GM12878 (cell line): ENCODE results near the gene HSPA2. TPM values are rescaled to one million over a fixed set of nuclear protein-coding genes. Genes with fewer than 3 reads are reported as not detected.
"Not testable (repeated sequence)": the region's sequence is repeated elsewhere in the genome, so short reads cannot be mapped to it uniquely, and the experiment has no call there.

Experiments used
- ATAC-seq: fragments of 200-7000 bp; cut with Tn5 transposase; 3 replicates; pipeline ENCODE4 v1.9.1; 2020; ENCODE audit warnings: mild to moderate bottlenecking, moderate library complexity
- BruUV-seq: library from RNA; stranded (reverse); fragments of 400-500 nt; replicated peaks from 2 replicates; lab custom pipeline; 2021; lab: Mats Ljungman, UMichigan
- CTCF ChIA-PET: fragments of 300-600 bp; sonication (Branson Sonifier 250); formaldehyde crosslinking; extraction: SDS; loops from one replicate; lab custom pipeline; 2021; ENCODE audit warnings: inconsistent platforms; lab: Yijun Ruan, JAX
- POLR2A ChIA-PET: fragments of 350-600 bp; formaldehyde crosslinking; extraction: SDS; loops from one replicate; lab custom pipeline; 2021; ENCODE audit warnings: inconsistent platforms; lab: Charles Lee
- RAD21 ChIA-PET: fragments of 300-600 bp; sonication (Branson Sonifier 250); formaldehyde crosslinking; loops from one replicate; lab custom pipeline; 2023; ENCODE audit warnings: antibody characterized with exemption; ENCODE audit not compliant: unreplicated experiment; lab: Charles Lee
- SMC1A ChIA-PET: fragments of 300-600 bp; sonication (Branson Sonifier 250); formaldehyde crosslinking; loops from one replicate; lab custom pipeline; 2023; ENCODE audit not compliant: unreplicated experiment, uncharacterized antibody; lab: Charles Lee
- DNase-seq: peaks from one replicate; pipeline ENCODE4 v3.0.0-alpha.2; 2011; ENCODE audit warnings: low read depth, low spot score
- FAIRE-seq: peaks from 3 replicates; lab custom pipeline; 2011; peaks lifted over from hg19 to GRCh38; lab: Jason Lieb, UNC
- H2AFZ ChIP-seq: 2 replicates; pipeline ENCODE4 v1.6.0; 2011; ENCODE audit warnings: low read depth, low read length, control low read depth; ENCODE audit not compliant: control insufficient read depth
- H3K27ac ChIP-seq: 2 replicates; pipeline ENCODE4 v1.5.1; 2011; ENCODE audit warnings: control low read depth; ENCODE audit not compliant: control insufficient read depth, insufficient read depth
- H3K27me3 ChIP-seq, 2 experiments: replicated peaks in 1 of 2; 2 replicates each; pipeline versions ENCODE4 v1.6.0 to v1.6.1; 2011; ENCODE audit warnings: low read length in 1 of 2; ENCODE audit not compliant: control insufficient read depth in 2 of 2, insufficient read depth in 2 of 2
- H3K36me3 ChIP-seq, 2 experiments: 2 replicates each; pipeline ENCODE4 v1.5.1; 2011; ENCODE audit warnings: low read length in 1 of 2; ENCODE audit not compliant: control insufficient read depth in 2 of 2, insufficient read depth in 2 of 2
- H3K4me1 ChIP-seq: 2 replicates; pipeline ENCODE4 v1.6.1; 2011; ENCODE audit warnings: mild to moderate bottlenecking, low read length, moderate library complexity, mixed read lengths; ENCODE audit not compliant: control insufficient read depth, insufficient read depth
- H3K4me2 ChIP-seq: 2 replicates; pipeline ENCODE4 v1.6.0; 2011; ENCODE audit warnings: control low read depth; ENCODE audit not compliant: control insufficient read depth, insufficient read depth
- H3K4me3 ChIP-seq: fragments of 200-600 bp; sonication (generic); 2 replicates; pipeline ENCODE4 v1.5.1; 2016
- H3K79me2 ChIP-seq: 2 replicates; pipeline ENCODE4 v1.6.0; 2011; ENCODE audit warnings: low read length; ENCODE audit not compliant: control insufficient read depth, insufficient read depth
- H3K9ac ChIP-seq: 2 replicates; pipeline ENCODE4 v1.8.0; 2011; ENCODE audit warnings: low read length, control low read depth, mixed read lengths; ENCODE audit not compliant: control insufficient read depth, insufficient read depth
- H3K9me3 ChIP-seq: replicated peaks from 3 replicates; pipeline ENCODE4 v1.5.1; 2011; ENCODE audit warnings: mild to moderate bottlenecking, low read length; ENCODE audit not compliant: control insufficient read depth, insufficient read depth
- H4K20me1 ChIP-seq: 2 replicates; pipeline ENCODE4 v1.6.0; 2011; ENCODE audit not compliant: control insufficient read depth, insufficient read depth
- ATF7 ChIP-seq: fragments of 450-650 bp; IDR thresholded peaks from 2 replicates; pipeline ENCODE4 v1.6.1; 2016; ENCODE audit warnings: low read depth, mild to moderate bottlenecking
- WGBS: methylation state at CpG from one replicate; pipeline ENCODE4 v1.1.6; 2016; ENCODE audit warnings: low lambda C conversion rate; ENCODE audit not compliant: insufficient replicate concordance, insufficient coverage; ENCODE audit errors: missing lambda C conversion rate; 5-methylcytosine and 5-hydroxymethylcytosine counted together
- in situ Hi-C: fragments of 300-500 bp; cut with MboI; formaldehyde crosslinking; loops from 9 replicates; pipeline ENCODE4 v1.14.3; 2018; ENCODE audit warnings: mixed read lengths
- intact Hi-C: fragments of 100-400 bp; cut with micrococcal nuclease; formaldehyde crosslinking; loops from one replicate; pipeline ENCODE4 v1.14.2; 2022; ENCODE audit not compliant: unreplicated experiment
- polyA plus RNA-seq, 11 experiments: library from polyadenylated mRNA; depleted of rRNA in 4 of 11; unstranded in 6 of 11; stranded (reverse) in 5 of 11; fragments of >200 nt; fragmentation: Nextera tagmentation in 4 of 11; fragmentation: Illumina TruSeq in 1 of 11; extraction: Ambion mirVana in 4 of 11; extraction: Trizol in 1 of 11; gene quantifications; 1 replicate in 1 of 11; 2 replicates in 10 of 11; pipeline versions ENCODE4 v1.2.1 to v1.2.3, GENCODE V29; 2011 to 2016; ENCODE audit warnings: inconsistent platforms in 2 of 11, missing spikeins in 2 of 11, low read depth in 1 of 11
- total RNA-seq, 4 experiments: library from RNA; depleted of rRNA in 3 of 4; stranded (reverse); fragments of >200 nt in 3 of 4; fragmentation: Illumina TruSeq in 1 of 4; extraction: Trizol in 1 of 4; gene quantifications; 2 replicates each; pipeline versions ENCODE4 v1.2.1 to v1.2.3, GENCODE V29; 2013 to 2021
- TF ChIP-seq, protein P1 (sequence below): fragments of 450-650 bp; IDR thresholded peaks from 2 replicates; pipeline ENCODE4 v1.6.1; 2016; ENCODE audit warnings: mild to moderate bottlenecking, moderate library complexity, borderline replicate concordance
- TF ChIP-seq, protein P2 (sequence below): fragments of 450-650 bp; IDR thresholded peaks from 2 replicates; pipeline ENCODE4 v1.6.1; 2017; ENCODE audit warnings: mild to moderate bottlenecking, moderate library complexity
- TF ChIP-seq, protein P3 (sequence below): IDR thresholded peaks from 2 replicates; pipeline ENCODE4 v1.6.1; 2012; ENCODE audit warnings: low read length, inconsistent platforms

Gene HSPA2
- total and polyA plus RNA-seq, 10 of the 15 experiments (the other 5 are each of a cell fraction or from before 2014, with no cell fraction given) = 0.02 to 1.2 (median 0.65) TPM

DNA sequence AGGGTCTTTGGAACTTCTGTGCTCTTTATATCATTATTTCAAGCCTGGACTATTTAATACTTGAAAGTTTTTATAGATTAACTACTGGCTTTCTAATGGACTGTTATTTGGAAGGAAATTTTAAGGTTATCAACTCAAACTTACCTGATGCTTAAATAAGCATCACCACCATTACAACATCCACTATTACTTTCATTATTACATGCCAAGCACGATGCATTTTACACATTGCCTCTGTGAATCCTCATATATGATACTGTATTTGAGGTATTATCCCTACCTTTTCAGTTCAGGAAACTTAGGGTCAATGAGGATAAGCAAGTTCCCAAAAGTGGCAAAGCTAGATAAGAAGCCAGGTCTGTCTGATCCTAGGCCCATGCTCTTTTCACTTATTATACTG, 23.6 kb upstream of the HSPA2 start (continued):
- TF ChIP-seq, protein P1, sequence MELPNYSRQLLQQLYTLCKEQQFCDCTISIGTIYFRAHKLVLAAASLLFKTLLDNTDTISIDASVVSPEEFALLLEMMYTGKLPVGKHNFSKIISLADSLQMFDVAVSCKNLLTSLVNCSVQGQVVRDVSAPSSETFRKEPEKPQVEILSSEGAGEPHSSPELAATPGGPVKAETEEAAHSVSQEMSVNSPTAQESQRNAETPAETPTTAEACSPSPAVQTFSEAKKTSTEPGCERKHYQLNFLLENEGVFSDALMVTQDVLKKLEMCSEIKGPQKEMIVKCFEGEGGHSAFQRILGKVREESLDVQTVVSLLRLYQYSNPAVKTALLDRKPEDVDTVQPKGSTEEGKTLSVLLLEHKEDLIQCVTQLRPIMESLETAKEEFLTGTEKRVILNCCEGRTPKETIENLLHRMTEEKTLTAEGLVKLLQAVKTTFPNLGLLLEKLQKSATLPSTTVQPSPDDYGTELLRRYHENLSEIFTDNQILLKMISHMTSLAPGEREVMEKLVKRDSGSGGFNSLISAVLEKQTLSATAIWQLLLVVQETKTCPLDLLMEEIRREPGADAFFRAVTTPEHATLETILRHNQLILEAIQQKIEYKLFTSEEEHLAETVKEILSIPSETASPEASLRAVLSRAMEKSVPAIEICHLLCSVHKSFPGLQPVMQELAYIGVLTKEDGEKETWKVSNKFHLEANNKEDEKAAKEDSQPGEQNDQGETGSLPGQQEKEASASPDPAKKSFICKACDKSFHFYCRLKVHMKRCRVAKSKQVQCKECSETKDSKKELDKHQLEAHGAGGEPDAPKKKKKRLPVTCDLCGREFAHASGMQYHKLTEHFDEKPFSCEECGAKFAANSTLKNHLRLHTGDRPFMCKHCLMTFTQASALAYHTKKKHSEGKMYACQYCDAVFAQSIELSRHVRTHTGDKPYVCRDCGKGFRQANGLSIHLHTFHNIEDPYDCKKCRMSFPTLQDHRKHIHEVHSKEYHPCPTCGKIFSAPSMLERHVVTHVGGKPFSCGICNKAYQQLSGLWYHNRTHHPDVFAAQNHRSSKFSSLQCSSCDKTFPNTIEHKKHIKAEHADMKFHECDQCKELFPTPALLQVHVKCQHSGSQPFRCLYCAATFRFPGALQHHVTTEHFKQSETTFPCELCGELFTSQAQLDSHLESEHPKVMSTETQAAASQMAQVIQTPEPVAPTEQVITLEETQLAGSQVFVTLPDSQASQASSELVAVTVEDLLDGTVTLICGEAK = no peak
- TF ChIP-seq, protein P2, sequence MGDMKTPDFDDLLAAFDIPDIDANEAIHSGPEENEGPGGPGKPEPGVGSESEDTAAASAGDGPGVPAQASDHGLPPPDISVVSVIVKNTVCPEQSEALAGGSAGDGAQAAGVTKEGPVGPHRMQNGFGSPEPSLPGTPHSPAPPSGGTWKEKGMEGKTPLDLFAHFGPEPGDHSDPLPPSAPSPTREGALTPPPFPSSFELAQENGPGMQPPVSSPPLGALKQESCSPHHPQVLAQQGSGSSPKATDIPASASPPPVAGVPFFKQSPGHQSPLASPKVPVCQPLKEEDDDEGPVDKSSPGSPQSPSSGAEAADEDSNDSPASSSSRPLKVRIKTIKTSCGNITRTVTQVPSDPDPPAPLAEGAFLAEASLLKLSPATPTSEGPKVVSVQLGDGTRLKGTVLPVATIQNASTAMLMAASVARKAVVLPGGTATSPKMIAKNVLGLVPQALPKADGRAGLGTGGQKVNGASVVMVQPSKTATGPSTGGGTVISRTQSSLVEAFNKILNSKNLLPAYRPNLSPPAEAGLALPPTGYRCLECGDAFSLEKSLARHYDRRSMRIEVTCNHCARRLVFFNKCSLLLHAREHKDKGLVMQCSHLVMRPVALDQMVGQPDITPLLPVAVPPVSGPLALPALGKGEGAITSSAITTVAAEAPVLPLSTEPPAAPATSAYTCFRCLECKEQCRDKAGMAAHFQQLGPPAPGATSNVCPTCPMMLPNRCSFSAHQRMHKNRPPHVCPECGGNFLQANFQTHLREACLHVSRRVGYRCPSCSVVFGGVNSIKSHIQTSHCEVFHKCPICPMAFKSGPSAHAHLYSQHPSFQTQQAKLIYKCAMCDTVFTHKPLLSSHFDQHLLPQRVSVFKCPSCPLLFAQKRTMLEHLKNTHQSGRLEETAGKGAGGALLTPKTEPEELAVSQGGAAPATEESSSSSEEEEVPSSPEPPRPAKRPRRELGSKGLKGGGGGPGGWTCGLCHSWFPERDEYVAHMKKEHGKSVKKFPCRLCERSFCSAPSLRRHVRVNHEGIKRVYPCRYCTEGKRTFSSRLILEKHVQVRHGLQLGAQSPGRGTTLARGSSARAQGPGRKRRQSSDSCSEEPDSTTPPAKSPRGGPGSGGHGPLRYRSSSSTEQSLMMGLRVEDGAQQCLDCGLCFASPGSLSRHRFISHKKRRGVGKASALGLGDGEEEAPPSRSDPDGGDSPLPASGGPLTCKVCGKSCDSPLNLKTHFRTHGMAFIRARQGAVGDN = no peak
- no peak for TF ChIP-seq ATF7
- TF ChIP-seq, protein P3, sequence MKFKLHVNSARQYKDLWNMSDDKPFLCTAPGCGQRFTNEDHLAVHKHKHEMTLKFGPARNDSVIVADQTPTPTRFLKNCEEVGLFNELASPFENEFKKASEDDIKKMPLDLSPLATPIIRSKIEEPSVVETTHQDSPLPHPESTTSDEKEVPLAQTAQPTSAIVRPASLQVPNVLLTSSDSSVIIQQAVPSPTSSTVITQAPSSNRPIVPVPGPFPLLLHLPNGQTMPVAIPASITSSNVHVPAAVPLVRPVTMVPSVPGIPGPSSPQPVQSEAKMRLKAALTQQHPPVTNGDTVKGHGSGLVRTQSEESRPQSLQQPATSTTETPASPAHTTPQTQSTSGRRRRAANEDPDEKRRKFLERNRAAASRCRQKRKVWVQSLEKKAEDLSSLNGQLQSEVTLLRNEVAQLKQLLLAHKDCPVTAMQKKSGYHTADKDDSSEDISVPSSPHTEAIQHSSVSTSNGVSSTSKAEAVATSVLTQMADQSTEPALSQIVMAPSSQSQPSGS = 0 out of 2 replicates have a peak, but pooled peaks have one; percentile 26

DNA sequence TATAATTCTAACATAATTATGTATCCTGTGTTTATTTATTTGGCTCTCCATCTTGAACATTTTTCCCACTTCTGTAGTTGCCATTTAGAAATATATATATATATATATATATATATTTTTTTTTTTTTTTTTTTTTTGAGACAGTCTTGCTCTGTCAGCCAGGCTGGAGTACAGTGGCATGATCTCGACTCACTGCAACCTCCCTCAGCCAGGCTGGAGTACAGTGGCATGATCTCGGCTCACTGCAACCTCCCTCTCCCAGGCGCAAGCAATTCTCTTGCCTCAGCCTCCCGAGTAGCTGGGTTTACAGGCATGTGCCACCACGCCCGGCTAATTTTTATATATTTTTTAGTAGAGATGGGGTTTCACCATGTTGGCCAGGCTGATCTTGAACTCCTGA, 22.9 kb upstream of the HSPA2 start:
- H2AFZ ChIP-seq, CTCF ChIA-PET, H3K9me3 ChIP-seq, H3K4me1 ChIP-seq, DNase-seq, BruUV-seq, H3K4me2 ChIP-seq, H3K4me3 ChIP-seq, FAIRE-seq, in situ Hi-C loops, H4K20me1 ChIP-seq, intact Hi-C loops, POLR2A ChIA-PET, H3K27me3 ChIP-seq, H3K9ac ChIP-seq, H3K27ac ChIP-seq, ATAC-seq: not testable (repeated sequence)
- Histone ChIP-seq H3K36me3 (peaks cover 6 to 20% of the 10 kb centered on the region in 2 experiments), H3K79me2 (peaks cover 81% of the 10 kb centered on the region)
- RAD21 ChIA-PET = interaction anchor here (0.7 kb wide), 1 partner anchor 107 kb away, joined by 3 read pairs; no protein-coding TSS in a partner anchor
- WGBS = 98% methylated on average over 5 of the region's 6 CpGs
- SMC1A ChIA-PET = interaction anchor here (1.3 kb wide), 1 partner anchor 10 kb away, joined by 4 read pairs; no protein-coding TSS in a partner anchor
